LNCAP (cell line): ENCODE data around the gene PCSK2.

Experiments
- CTCF ChIP-seq: fragments of 450-650 bp; IDR thresholded peaks from 2 replicates; pipeline ENCODE4 v1.5.1; 2017; ENCODE audit warnings: mild to moderate bottlenecking

Gene PCSK2

GRCh38 chr20:17508756-17509155, 281.9 kb downstream of the PCSK2 start:
- TF ChIP-seq CTCF = no peak

DNA sequence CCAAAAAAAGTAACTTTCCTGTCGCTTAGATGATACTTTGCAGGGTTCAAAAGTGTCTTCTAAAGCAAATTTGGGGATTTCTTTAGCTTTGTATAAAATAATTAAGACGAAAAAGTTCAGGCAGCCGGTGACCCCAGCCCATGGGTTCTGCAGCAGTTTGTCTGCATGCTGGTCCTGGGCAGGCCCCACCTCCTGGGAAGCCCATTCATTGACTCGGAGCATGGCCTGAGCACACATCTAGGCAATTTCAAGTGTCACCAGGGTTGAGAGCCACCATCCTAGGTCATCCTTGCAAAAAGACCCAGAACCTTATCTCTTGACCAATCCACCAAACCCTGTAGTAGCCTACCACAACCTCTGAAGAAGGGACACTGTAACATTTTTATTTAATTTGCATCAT, 283.7 kb downstream of the PCSK2 start:
- TF ChIP-seq CTCF = no peak

DNA sequence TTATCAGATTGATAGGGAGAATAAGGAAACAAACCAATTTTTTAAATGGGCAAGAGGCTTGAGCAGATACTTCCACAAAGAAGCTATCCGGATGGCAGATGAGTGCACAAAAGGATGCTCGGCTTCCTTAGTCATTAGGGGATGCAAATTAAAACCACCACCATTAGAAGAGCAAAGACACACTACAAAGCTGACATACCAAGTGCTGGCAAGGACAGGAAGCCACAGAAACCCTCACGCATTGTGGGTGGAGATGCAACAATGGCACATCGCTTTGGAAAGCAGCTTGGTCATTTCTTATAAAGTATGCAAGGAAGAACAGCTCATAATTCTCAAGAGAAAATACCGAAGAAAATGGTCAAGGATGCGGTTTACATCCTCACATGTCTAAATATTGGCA, 284.6 kb downstream of the PCSK2 start:
- TF ChIP-seq CTCF = no peak

DNA sequence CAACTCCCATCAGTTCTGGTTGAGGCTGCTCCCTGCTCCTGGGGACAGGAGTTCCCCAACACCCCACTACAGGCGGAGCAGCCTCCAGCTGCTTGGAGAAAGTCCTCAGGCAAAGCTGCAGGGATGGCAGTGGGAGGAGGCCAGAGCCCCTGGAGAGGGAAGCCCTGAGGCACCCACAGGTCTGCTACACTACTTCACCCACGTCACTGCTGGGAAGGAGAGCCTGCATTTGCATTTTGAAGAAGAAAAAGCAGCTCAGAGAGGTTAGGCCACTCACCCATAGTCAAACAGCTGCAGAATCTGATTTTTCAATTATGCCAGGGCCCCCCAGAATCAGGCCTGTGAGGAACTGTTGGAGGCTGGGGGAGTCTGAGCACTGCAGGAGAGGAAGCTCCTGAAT, 287.1 kb downstream of the PCSK2 start:
- no peak for TF ChIP-seq CTCF

DNA sequence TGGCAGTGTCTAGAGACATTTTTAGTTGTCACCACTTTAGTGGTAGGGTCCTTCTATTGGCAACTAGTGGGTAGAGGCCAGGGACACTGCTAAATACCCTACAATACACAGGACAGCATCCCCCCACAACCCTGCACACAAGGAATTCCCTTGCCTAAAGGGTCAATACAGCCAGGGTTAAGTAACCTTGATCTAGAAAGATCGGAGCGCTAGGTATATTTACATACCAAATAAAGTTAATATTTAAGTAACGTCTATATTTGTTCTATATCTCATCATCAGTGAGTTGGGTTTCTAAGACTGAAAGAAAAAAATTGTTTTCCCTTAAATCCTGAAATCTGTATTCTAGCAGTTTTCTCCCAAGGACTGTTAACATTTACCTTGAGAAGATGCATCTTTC, 288.2 kb downstream of the PCSK2 start:
- TF ChIP-seq CTCF = no peak

DNA sequence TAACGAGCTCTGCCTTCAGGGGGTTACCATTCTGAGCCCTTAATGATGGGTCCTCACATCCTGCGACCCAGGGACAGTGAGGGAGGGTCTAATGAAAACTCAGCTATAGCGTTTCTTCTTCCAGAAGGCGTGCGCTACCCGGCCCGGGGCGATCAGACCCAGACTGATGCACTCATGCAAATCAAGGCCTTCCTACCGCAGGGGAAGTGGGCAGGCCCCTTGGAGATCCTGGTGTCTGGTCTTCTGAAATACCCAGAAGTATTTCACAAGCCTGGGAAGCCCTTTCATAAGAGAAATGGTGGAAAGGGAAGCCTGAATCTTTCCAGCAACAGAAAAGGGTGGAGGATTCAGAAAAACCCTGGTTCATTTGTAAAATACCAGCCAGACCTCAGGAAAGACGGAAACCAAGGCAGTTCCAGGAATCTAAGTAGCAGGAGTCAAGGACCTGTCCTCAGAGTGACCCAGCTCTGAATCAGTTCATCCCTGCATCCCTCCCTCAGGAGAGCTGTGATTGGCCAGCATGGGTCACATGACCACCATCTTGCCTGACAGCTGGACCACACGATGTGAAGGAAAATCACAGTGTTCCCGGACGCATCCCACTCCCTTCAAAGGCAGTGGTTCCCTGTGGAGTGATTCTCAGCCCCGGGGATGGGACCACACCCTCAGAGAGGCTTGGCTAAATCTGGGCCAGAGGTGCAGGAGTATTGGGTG, 291.7 kb downstream of the PCSK2 start:
- TF ChIP-seq CTCF = no peak

DNA sequence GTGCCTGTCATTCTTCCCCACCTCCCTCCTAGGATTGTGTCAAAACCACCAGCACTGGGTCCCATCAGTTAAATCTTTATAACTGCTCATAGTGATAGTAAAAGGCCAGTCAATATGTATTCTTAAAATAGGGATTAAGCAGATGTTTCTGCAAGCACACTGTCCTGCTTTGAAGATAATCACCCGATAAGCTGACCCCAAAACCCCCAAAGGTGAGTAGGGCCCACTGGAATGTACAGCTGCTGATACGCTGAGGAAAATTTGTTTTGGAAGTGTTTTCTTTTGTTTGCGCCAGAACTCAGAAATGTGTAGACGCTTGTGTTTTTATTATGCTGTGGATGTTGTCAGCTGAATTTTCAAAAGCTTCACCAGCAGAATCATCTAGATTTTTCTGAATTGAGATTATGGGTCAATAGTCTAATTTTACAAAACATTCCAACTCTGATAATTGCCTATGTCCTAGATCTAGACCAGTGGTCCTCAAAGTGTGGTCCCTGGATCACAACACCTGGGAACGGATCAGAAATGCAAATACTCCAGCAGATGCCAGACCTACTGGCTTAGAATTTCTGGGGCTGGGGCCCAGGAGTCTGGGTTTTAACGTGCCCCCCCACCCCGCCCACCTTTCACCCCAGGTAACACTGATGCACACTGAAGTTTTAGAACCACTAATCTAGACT, 292.9 kb downstream of the PCSK2 start:
- TF ChIP-seq CTCF = no peak

- no peak for TF ChIP-seq CTCF
Measured at GRCh38 chr20:17520583-17520982, 293.7 kb downstream of the PCSK2 start.
